Measurements from ENCODE around the gene SIRT1.
A peak's percentile ranks its signal among the peaks of the same experiment; 100 is the strongest.

Gene SIRT1

GRCh38 chr10:67839951-67840350 lies 44.5 kb upstream of the SIRT1 start:
- Histone ChIP-seq H3K4me3 (ENCODE audit: severe bottlenecking) (no peak overlapping the region), H3K4me1 (ENCODE audit: insufficient read depth, poor library complexity, severe bottlenecking) (peaks cover 10% of the 10 kb centered on the region), H3K36me3 (ENCODE audit: low read depth) (no peaks in the 10 kb centered on the region), H3K27ac (ENCODE audit: poor library complexity, severe bottlenecking) (no peak overlapping the region), H3K9me3 (ENCODE audit: severe bottlenecking) (peaks cover 5% of the 10 kb centered on the region), H3K27me3 (ENCODE audit: insufficient read depth, poor library complexity, severe bottlenecking) (no peaks in the 10 kb centered on the region)
- DNase-seq (ENCODE audit: low spot score), result no peak
- ATAC-seq (ENCODE audit: low read depth), result 0 out of 3 replicates have a peak, but pooled peaks have one; percentile 33
- TF ChIP-seq CTCF (IDR thresholded peaks at IDR 0.05; ENCODE audit: poor library complexity, severe bottlenecking), result no peak

DNA sequence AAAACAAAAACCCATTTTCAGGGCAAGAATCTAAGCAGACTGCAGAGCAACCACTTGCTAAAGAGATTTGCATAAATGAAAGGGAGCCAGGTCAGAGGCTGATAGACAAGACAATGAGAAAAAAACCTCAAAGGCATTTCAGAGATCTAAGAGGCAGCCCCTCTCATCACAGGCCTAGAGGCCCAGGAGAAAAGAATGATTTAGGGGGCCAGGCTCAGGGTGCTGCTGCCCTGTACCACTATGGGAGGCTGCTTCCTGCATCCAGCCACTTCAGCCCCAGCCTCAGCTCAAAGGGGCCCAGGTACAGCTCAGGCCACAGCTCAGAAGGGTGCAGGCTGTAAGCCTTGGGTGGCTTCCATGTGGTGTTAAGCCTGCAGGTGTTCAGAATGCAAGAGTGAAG lies 42.7 kb upstream of the SIRT1 start:
- DNase-seq (ENCODE audit: low spot score) (no peak), ATAC-seq (ENCODE audit: low read depth) (no peak)
- H3K4me3 ChIP-seq (ENCODE audit: severe bottlenecking), result no peak overlapping the region
- no peaks in the 10 kb centered on the region for H3K27me3 ChIP-seq (ENCODE audit: insufficient read depth, poor library complexity, severe bottlenecking)
- H3K9me3 ChIP-seq (ENCODE audit: severe bottlenecking), result peaks cover 3% of the 10 kb centered on the region
- H3K4me1 ChIP-seq (ENCODE audit: insufficient read depth, poor library complexity, severe bottlenecking), result peaks cover 10% of the 10 kb centered on the region
- no peaks in the 10 kb centered on the region for H3K36me3 ChIP-seq (ENCODE audit: low read depth)
- no peak for TF ChIP-seq CTCF (IDR thresholded peaks at IDR 0.05; ENCODE audit: poor library complexity, severe bottlenecking)
- H3K27ac ChIP-seq (ENCODE audit: poor library complexity, severe bottlenecking), result no peak overlapping the region

- Histone ChIP-seq H3K27ac (ENCODE audit: poor library complexity, severe bottlenecking) (no peak overlapping the region), H3K27me3 (ENCODE audit: insufficient read depth, poor library complexity, severe bottlenecking) (no peaks in the 10 kb centered on the region), H3K9me3 (ENCODE audit: severe bottlenecking) (peaks cover 3% of the 10 kb centered on the region), H3K36me3 (ENCODE audit: low read depth) (no peaks in the 10 kb centered on the region), H3K4me1 (ENCODE audit: insufficient read depth, poor library complexity, severe bottlenecking) (no peaks in the 10 kb centered on the region), H3K4me3 (ENCODE audit: severe bottlenecking) (no peak overlapping the region)
- ATAC-seq (ENCODE audit: low read depth) (no peak), DNase-seq (ENCODE audit: low spot score) (no peak)
- TF ChIP-seq CTCF (IDR thresholded peaks at IDR 0.05; ENCODE audit: poor library complexity, severe bottlenecking), result no peak
Observed at GRCh38 chr10:67843284-67843683, 41.2 kb upstream of the SIRT1 start.

DNA sequence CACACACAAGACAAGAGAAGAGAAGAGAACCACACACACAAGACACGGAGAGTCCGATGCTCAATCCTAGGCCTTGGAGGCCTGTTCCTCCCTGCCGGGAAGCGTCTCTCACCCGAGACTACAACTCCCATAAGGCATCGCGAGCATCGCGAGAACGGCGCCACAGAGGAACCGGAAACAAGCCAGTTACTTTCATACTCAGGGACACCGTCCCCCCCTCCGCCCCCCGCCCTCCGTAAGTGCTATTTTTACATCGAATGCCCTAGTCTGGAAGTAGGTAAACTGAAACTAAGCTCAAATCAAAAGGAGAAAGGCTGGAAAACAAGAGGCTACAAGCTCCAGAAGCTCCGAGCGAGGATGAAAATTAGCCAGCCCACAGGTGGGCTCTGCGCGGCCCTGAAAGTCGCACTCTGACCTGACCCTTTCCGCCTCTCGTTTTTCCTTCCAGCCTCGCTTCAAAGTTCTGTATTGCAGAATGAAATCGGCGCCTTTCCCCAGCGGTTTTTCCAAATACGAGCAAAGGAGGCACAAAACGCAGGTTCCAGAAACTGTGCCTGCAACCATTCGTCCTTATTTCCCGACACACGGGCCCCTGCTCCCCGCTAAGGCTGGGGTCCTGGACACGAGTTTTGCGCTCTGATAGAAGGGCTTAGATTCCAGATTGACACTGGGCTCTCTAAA lies 35.0 kb upstream of the SIRT1 start:
- Histone ChIP-seq H3K36me3 (ENCODE audit: low read depth) (no peaks in the 10 kb centered on the region), H3K27me3 (ENCODE audit: insufficient read depth, poor library complexity, severe bottlenecking) (no peaks in the 10 kb centered on the region), H3K27ac (ENCODE audit: poor library complexity, severe bottlenecking) (peak overlapping the region; percentile 83), H3K9me3 (ENCODE audit: severe bottlenecking) (no peaks in the 10 kb centered on the region), H3K4me1 (ENCODE audit: insufficient read depth, poor library complexity, severe bottlenecking) (peaks cover 5% of the 10 kb centered on the region), H3K4me3 (ENCODE audit: severe bottlenecking) (peak overlapping the region; percentile 65)
- TF ChIP-seq CTCF (IDR thresholded peaks at IDR 0.05; ENCODE audit: poor library complexity, severe bottlenecking), result no peak
- DNase-seq (ENCODE audit: low spot score) (peak; percentile 81), ATAC-seq (ENCODE audit: low read depth) (peak; percentile 95)

DNA sequence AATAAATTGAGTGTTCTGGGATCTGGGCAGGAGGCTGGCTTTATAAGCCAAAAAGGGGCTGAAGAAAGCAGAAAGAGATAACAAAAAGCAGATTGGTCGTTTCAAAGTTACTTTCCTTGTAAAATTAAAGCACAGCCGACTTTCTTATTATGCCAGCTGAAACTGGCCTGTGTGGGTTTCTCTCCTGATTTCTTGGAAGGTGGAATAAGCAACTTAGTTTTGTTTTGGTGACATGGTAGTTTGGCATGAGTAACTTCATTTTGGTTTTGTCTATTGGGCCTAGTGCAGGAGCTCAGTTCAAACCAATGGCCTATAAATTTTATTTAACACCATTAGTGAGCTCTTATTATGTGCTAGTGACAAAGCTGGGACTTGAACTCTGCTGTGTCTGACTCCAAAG lies 33.3 kb upstream of the SIRT1 start:
- no peaks in the 10 kb centered on the region for H3K27me3 ChIP-seq (ENCODE audit: insufficient read depth, poor library complexity, severe bottlenecking)
- H3K27ac ChIP-seq (ENCODE audit: poor library complexity, severe bottlenecking), result no peak overlapping the region
- no peaks in the 10 kb centered on the region for H3K9me3 ChIP-seq (ENCODE audit: severe bottlenecking)
- TF ChIP-seq CTCF (IDR thresholded peaks at IDR 0.05; ENCODE audit: poor library complexity, severe bottlenecking), result no peak
- H3K4me1 ChIP-seq (ENCODE audit: insufficient read depth, poor library complexity, severe bottlenecking), result peaks cover 5% of the 10 kb centered on the region
- ATAC-seq (ENCODE audit: low read depth) (no peak), DNase-seq (ENCODE audit: low spot score) (no peak)
- no peak overlapping the region for H3K4me3 ChIP-seq (ENCODE audit: severe bottlenecking)
- no peaks in the 10 kb centered on the region for H3K36me3 ChIP-seq (ENCODE audit: low read depth)

All from RWPE2 (cell line).